ENCODE measurements around the gene HIKESHI.

- no peak for TF ChIP-seq TAF1 (IDR thresholded peaks at IDR 0.05; ENCODE audit: low read depth)
- no peak for TF ChIP-seq NFIC (IDR thresholded peaks at IDR 0.05)
- TF ChIP-seq TEAD4 (IDR thresholded peaks at IDR 0.05): no peak
- no peak for TF ChIP-seq EP300 (IDR thresholded peaks at IDR 0.05; ENCODE audit: borderline replicate concordance)
- no peak for TF ChIP-seq FOXM1 (IDR thresholded peaks at IDR 0.05; ENCODE audit: borderline replicate concordance, low read depth)
- no peak for TF ChIP-seq MAX (IDR thresholded peaks at IDR 0.05)
Observed at GRCh38 chr11:86259730-86260129, 42.3 kb upstream of the HIKESHI start.
